ENCODE results near the gene IL17RA.
A peak's percentile ranks its signal among the peaks of the same experiment; 100 is the strongest.
"Not testable (repeated sequence)": the region's sequence is repeated elsewhere in the genome, so short reads cannot be mapped to it uniquely, and the experiment has no call there.

The IL17RA gene

DNA sequence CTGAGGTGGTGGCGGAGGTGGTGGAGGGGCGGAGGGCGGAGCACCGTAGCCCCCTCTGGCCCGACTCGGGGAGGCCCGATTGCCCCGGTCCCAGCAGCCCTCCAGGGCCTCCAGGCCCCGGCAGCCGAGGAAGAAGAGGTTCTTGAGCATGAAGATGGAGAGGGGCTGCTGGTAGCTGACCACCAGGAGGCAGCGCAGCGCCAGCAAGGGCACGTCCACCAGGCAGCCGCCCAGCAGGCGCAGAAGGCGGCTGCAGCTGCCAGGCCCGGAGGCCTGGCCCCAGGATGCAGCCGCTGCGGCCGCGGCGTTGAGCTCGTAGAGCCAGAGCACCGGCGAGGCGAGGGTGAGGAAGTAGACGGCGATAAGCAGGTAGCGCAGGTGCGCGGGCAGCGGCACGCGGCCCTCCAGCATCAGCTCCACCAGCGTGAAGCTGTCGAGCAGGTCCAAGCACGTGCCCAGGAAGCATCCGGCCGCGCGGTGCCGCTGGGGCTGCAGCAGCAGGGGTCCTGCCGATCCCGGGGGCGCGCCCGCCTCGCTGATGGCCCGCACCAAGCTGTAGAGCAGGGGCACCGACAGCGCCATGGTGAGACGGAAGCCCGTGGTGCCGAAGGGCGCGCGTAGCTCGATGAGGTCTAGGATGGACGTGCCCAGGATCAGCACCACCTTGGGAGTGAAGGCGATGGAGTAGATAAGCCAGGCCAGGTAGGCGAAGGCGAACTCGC lies 34.8 kb downstream of the IL17RA start:
- peak in 5 of 56 donors; percentile 17 to 33 (median 28) for DNase-seq

DNA sequence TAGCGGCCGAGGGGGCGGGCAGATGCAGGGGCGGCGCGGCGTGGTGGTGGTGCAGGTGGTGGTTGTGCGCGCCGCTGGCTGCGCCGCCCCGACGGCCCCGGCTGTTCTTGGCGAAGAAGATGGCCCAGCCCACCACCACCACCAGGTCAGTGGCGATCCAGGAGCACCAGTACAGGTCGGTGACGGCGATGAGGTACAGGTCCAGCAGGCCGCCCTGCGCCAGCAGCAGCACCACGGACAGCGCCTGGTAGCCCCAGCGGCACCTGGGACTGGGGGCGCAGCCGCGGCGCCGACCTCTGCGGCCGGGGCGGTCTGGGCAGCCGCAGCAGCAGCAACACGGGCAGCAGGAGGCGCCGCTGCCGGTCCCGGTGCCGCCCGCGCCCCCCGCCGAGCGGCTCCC lies 35.5 kb downstream of the IL17RA start:
- peak in 1 of 56 donors; percentile 15 for DNase-seq

DNA sequence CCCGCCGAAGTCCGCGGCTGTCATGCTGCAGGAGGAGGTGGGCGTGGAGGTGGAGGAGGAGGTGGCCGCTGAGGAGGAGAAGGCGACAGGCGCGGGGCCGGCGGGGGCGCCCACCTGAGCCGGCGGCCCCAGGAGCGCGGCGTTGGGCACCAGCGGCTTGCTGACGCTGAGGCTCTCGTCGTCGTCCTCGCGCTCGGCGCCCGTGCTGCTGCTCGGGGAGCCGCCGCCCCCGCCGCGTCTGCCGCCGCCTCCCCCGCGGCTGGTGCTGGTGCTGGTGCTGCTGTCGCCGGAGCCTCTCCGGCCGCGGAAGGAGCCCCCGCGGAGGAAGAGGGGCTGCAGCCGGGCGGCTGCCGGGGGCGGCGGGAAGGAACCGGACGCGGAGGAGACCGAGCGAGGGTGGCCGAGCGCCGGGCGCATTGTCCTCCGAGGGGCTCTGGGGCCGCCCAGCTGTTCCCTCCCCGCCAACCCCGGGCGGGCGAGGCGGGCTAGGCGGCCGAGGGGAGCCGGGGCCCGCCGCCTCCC lies 36.0 kb downstream of the IL17RA start:
- DNase-seq: peak in 6 of 56 donors; percentile 17 to 52 (median 42)

DNA sequence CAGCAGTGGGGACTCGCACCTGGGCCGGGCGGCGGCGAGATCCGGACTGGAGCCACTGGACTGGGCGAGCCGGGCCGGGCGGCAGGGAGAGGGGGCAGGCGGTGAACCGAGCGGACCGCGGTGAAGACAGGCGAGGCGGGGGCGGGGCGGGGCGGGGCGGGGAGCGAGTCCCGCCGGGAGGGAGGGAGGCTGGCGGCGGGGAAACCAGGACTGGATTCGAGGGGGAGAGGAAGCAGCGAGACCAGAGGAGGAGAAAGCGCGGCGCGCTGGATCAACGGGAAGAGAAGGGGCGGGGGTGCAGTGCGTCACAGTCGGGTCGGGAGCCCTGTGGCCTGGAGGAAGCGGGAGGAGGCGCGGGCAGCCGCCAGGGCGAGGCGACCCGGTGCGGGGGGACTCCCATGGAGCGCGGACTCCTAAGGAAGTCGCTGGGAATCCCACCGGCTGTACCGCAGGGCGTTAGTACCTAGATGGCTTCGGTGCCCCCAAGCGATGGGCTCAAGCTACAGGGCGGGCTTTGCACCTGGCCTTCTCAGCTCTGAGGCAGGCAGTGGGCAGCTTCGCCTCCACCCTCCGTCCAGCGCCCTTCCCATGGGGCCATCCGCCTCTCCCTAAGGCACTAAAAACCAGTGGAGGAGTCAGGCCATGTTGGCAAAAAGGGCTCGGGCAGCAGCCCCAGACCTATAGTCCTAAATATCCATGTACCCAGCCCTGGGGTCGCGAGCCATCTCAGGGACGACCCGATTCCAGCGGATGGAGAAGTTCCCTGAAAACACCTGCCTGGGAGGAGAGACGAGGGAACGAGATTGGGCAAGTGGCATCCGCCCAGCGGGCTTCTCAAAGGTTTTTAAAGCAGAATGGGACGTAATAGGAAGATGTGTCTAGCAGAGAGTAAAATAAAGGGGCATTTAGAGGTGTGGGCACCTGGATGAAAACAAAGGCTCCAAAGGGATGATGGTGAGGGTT lies 36.7 kb downstream of the IL17RA start, which contains the start of gene TMEM121B:
Gene TMEM121B, minus strand, starts transcription at position 128 of the 963 bp plus-strand sequence. CDS start 233 bp downstream, outside the sequence.
- DNase-seq: peak in 49 of 56 donors; percentile 18 to 81 (median 54)

DNA sequence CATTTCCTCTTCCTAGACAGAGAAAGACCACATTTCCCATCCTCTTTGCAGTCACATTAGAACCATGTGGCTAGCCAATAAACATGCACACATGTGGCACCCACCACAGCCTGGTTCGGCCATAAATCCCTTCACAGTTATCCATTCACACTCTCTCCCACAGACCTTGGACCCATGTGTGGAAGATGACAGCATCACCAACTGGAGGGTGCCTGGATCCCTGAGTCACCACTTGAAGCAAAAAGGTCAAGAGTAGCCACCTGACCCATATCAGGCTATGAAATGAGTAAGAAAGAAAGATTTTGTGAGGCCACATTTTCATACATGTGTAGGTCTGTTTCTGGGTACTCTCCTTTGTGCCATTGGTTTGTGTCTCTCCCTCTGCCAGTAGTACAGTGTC lies 45.4 kb downstream of the IL17RA start:
- no peak for DNase-seq

DNA sequence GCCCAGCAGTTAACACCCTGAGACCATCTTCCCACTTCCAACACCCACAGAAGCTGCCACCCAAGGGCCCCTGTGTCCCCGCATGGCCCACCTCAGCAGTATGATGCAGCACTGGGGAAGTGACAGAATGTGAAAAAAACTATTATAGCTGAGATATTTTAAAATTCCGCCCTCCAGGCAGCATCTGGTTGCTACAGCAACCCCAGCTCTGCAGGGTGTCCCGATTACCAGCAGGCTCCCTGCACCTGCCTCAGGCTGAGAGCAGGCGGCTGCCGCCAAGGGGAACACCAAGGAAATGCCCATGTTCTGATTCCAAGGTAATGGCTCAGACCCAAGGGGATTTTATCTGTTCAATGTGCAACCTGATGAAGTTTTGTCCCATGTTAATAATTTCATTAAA lies 46.9 kb downstream of the IL17RA start:
- peak in 23 of 56 donors; percentile 11 to 53 (median 30) for DNase-seq

DNA sequence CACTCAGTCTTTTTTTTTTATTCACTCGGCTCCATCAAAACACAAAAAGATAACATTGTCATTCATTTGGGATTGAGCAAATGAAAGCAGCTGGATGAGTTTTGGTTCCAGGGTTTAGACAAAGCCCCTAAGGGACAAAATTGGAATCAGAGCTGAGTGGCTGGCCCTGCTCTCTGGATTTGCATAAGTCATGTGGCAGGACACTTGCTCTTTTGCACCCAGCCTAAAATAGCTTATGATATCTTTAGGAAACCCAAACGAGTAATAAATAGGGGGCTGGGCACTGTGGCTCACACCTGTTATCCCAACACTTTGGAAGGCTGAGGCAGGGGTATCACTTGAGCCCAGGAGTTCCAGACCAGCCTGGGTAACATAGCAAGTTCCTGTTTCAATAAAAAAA lies 47.3 kb downstream of the IL17RA start:
- no peak for DNase-seq

DNA sequence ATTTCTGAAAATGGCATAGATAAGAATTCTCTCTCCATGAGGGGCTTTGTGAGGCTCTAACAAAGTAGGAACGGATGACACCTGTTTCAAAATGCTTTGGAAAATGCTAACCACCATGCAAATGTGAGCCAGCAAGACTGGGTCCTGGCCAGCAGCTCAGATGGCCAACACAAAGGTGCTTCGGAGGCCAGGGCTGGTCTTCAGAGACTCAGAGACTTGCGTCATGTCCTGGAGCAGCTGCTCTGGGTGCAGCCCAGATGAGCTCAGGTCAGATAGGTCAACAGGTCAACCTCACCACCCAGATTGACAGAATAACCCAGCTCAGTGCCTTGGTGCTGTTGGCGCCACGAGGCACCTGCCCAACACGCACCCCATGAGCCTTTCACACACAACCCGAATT lies 48.3 kb downstream of the IL17RA start:
- DNase-seq: no peak

DNA sequence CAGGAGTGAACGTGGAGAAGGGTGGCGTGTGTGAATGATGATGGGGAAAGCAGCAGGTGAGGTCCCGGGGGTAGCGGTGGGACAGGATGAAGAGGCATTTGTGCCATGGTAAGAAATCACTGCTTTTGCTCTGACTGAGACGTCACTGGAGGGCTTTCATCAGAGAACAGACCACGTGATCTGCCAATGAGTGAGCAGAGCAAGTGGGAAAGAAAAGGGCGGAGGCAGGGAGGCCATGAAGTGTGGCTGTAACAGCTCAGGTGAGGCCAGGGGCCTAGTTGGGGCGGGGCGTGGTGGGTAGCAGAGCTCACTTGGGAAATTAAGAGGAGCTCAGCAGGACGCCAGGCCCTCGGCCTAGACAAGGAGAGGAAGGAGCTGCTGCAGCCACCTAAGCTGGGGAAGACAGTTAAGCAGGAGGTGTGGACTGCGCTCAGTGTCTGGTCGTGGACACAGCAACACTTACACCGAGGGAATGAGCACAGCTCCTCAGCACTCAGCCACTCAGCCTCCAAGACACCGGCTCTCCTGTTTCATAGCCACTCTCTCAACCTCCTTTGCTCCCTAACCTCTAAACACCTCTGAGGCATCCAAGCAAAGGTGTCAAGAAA lies 50.5 kb downstream of the IL17RA start:
- no peak for DNase-seq

DNA sequence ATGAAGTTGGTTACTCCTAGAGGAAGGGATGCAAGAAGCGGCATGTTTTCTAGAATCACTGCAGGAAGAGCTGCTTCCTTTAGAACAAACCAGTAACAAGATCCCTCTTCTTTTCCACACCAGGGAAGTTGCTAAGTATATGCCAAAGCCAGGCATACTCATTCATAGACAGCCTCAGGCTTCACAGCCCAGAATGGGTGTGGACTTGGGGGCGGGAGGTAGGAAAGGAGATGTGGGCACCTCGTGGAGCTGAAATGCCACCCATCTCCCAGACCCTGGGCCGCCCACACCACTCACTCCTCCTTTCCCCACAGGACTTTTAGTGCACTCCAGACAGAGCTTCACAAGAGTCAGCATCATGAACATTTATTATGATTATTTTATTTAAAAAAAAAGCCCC lies 52.4 kb downstream of the IL17RA start:
- DNase-seq: no peak

DNA sequence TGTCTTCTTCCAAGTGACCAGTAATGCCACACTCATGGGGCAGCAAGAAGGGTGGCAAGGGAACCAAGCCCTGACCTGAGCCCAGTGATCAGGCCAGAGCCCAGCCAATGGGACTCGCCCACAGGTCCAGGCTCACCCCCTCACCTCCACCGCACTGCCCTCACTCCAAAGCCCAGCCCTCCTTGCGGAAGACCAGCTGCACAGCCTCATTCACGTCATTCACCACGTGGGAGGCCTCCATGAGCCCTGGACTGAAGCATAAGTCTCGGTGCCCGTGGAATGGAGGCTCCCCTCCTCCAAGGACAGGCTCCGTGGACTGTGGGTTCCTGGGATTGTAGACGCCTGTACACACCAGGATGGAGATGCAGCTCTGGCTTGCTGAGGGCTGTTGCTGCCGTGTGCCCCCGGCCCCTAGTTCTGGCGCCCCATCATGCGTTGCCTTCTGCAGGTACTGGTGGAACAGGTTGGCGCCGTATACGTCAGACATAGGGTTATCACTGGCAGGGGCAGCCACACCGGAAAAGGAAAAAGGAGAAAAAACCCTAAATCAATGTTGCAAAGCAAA lies 53.1 kb downstream of the IL17RA start:
- DNase-seq: no peak

DNA sequence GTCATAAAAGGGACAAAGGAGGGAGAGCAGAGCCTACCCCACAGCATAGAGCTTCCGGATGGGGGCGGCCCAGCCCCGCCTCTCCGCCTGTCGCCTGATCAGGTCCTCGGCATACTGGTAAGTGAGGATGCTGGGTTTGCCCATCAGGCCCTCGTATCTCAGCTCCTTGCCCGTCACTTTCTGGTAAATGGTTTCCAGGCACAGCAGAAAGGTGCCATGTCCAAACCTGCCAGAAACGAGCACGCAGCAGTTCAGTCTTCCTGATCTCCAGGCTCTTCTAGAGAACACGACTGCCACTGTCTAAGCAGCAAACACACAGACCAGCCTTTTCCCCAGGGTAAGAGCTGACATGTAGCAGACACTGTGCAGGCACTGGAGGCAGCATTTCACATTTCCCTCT lies 53.7 kb downstream of the IL17RA start:
- peak in 1 of 56 donors; percentile 16 for DNase-seq

DNA sequence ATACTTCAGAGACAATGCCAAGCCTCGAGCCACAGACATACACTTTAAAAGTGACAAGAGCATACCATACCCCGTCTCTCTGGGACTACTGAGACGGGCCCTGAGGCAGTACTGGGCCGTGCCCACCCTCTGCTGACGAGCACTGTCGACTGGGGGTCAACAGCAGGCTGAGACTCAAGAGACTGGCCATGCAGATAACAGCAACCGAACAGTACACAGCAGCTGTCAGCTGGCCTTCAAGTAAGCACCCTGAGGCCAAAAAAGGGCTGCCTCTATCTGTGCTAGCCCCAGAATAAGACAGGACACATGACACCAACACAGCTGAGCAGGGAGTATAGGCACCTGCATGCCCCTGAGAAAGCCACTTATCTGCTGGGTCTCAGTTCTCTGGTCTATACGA lies 55.2 kb downstream of the IL17RA start:
- no peak for DNase-seq

DNA sequence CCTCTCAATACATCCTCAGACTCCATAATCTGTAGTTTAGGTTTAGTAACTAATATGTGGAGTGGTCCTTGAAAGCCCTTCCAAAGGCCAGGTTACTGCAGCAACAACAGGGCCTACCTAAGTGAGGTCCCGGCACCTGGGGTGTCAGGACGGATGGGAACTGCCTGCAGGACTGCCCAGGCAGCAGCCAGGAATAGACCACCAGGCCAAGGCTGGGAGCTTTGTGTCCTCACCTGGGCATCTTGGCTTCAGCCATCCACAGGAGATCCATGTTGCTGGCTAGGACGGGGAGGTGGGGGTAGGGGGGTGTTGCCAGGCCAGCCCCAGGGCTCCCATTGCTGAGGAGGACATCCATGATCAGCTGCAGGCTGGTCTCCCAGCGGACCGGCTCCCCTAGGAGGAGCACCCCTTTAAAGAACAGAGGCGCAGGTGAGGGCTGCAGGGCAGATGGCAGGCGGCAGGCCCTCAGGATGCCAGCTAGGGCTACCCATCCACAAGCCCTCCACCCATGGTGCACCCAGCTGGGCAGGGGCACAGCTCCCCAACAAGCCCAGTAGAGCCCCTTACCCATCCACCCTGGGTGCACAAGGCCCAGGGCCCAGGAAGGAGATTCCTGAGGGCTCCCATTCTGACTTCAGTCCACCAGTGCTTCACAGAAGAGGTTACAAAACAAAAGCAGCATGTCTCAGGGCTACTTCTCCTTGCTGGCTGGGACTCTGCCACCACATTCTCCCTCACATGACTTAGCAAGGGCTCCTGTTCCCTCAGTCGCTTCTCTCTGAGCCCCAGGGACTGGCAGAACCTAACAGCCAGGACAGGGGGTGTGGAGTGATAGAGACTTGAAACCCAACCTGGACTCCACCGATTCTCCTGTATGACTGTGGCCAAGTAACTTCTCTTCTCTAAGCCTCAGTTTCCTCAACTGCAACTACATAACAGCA lies 56.3 kb downstream of the IL17RA start:
- no peak for DNase-seq

DNA sequence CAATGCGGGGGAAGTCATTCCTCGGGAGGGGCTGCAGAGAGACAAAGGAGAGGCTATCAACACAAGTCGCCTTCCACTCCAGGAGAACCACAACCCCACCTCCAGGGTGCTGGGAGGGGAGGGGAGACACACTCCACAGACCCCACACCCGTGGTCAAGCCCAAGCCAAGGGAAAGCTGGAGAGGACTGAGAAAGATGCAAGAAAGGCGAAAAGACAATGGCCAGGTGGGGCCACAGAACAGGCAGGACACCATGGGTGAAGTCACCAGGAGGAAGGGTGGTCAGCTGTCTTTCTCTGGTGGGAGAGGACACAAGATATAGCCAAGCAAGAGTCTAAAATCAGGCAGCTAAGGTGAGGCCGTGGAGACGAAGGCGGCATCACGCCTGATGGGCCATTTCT lies 58.3 kb downstream of the IL17RA start:
- no peak for DNase-seq

DNA sequence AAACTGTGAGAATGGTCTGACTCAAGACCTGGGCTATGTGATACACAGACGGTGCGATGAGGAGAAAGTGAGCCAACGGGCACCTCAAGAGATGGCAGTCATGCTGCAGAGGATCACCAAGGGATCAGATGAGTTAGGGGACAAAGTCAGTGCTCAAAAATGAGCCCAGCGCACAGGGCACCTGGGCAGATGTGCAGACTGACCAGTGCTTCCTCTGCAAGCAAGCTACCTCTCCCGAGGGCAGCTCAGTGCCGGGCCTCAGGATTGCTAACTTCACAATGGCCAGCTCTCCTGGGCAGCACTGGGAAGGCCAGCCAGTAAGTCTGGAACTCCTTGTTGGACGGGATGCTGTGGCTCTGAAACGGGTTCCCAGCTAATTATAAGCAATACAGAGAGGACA lies 59.0 kb downstream of the IL17RA start:
- DNase-seq: no peak

DNA sequence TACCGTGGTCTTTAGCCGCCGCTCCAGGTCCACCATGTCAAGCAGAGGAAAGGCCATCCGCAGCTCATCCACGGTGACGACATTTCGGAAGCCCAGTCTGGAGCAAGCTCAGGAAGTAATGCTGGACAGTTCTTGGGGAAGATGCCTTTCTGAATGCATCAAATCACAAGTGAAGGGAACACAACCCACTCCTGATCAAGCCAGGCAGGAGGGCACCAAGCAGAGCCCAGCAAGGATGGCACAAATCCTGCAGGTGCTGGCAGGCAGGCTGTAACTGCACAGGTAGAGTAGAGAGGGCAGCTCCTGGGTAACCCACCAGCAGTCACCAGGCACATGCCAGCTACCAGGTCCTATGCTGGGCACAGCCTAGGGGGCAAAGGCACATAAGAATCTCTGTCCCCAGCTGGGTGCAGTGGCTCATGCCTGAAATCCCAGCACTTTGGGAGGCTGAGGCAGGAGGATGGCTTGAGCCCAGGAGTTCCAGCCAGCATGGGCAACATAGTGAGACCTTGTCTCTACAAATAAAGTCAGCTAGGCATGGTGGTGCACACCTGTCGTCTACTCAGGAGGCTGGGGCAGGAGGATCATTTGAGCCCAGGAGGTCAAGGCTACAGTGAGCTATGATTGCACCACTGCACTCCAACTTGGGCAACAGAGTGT lies 60.4 kb downstream of the IL17RA start:
- DNase-seq: no peak

DNA sequence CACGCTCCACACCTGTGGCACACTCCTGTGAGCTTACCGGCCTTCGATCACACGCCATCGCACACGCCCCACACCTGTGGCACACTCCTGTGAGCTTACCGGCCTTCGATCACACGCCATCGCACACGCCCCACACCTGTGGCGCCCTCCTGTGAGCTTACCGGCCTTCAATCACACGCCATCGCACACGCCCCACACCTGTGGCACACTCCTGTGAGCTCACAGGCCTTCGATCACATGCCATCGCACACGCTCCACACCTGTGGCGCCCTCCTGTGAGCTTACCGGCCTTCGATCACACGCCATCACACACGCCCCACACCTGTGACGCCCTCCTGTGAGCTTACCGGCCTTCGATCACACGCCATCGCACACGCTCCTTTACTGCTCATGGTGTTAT lies 62.7 kb downstream of the IL17RA start:
- not testable (repeated sequence) for DNase-seq

DNA sequence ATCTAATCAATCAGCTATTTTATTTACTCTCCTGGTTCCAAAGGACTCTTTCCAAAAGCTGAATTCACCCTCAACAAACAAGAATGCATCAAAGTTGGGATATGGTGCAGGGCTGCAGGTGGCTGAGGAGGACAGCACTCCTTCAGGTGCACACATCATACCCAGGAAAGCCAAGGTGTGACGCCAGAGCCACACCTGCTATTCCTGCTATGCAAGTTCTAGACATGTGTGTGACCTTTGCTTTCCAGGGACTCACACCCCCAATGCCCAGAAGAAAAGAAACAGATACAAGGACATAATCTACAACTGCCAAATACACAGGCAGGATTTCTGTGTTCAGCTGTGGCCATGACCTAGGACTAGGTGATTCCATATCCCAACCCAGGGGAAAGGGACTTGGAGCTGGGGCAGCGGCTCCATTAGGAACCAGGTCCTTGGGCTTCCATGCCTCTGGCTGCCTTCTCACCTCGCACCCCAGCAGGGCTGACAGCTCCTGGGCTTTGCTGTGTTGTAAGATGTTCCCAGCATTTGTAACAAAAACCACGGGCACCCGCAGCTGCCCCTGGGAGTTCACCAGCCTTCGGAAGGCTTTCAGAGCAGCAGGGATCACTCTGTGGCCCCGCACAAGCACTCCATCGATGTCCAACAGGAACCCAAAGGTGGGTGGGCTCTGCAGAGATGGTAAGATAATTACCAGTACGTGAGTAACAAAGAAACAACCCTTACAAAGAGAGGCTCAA lies 64.4 kb downstream of the IL17RA start:
- DNase-seq: no peak

Measured in amygdala (tissue), 56 donors.